GM12892 (cell line): Measurements from ENCODE around the gene SRPK3.

ENCODE experiments used
- POLR2A ChIP-seq: IDR thresholded peaks from 2 replicates; pipeline ENCODE4 v1.6.1; 2011; ENCODE audit warnings: low read depth, low read length, control low read depth
- POLR2AphosphoS5 ChIP-seq: IDR thresholded peaks from 2 replicates; pipeline ENCODE4 v1.6.1; 2011; ENCODE audit warnings: low read depth, low read length, control low read depth

GRCh38 chrX:153824348-153824747 is 43.5 kb downstream of the SRPK3 start:
- TF ChIP-seq POLR2A = no peak
- TF ChIP-seq POLR2AphosphoS5 = no peak
